Measurements from ENCODE around the gene NAA20.

- TF ChIP-seq FOXK1 (CRISPR knock-in tag; IDR thresholded peaks at IDR 0.05; ENCODE audit: borderline replicate concordance, low read depth) (no peak), POLR2A (IDR thresholded peaks at IDR 0.05; ENCODE audit: insufficient read depth in 1 of 2, low read depth in 2 of 2, low read length in 2 of 2) (no peak), CTCF (CRISPR knock-in tag; IDR thresholded peaks at IDR 0.05) (no peak), PRDM10 (CRISPR knock-in tag; IDR thresholded peaks at IDR 0.05; ENCODE audit: low read depth) (no peak), CEBPZ (IDR thresholded peaks at IDR 0.05; ENCODE audit: low read length) (no peak), ATF5 (CRISPR knock-in tag; IDR thresholded peaks at IDR 0.05; ENCODE audit: low read depth) (no peak), TFDP1 (CRISPR knock-in tag; IDR thresholded peaks at IDR 0.05; ENCODE audit: borderline replicate concordance) (no peak), ZNF337 (CRISPR knock-in tag; IDR thresholded peaks at IDR 0.05; ENCODE audit: borderline replicate concordance, low read depth) (no peak), NFE2 (CRISPR knock-in tag; IDR thresholded peaks at IDR 0.05) (no peak), TARDBP (CRISPR knock-in tag; IDR thresholded peaks at IDR 0.05) (no peak), KDM1A (CRISPR knock-in tag; IDR thresholded peaks at IDR 0.05) (no peak)
These were observed 19.6 kb downstream of the NAA20 start for GRCh38 chr20:20036756-20037155.
